K562 (cell line): ENCODE measurements around the gene MSS51. TPM values are rescaled to one million over a fixed set of nuclear protein-coding genes. Genes with fewer than 3 reads are reported as not detected.

Source experiments
- ATAC-seq: fragments of 200-7000 bp; cut with Tn5 transposase; 3 replicates; pipeline ENCODE4 v1.9.1; 2020; ENCODE audit warnings: moderate library complexity
- BruUV-seq: library from RNA; stranded (reverse); fragments of 400-500 nt; replicated peaks from 2 replicates; lab custom pipeline; 2021; lab: Mats Ljungman, UMichigan
- CTCF ChIA-PET: fragments of 300-600 bp; formaldehyde crosslinking; extraction: SDS; loops from one replicate; lab custom pipeline; 2021; ENCODE audit warnings: low intra/inter-chr PET ratio; lab: Yijun Ruan, JAX
- POLR2A ChIA-PET: fragments of 300-600, 350-650 bp; sonication (Branson Sonifier 250); formaldehyde crosslinking; extraction: SDS; loops from one replicate; lab custom pipeline; 2021; ENCODE audit warnings: antibody characterized with exemption, inconsistent platforms; lab: Yijun Ruan, JAX
- DNase-seq, 4 experiments: peaks; one replicate each; pipeline versions ENCODE4 v3.0.0 to v3.0.0-alpha.2; 2011 to 2018; ENCODE audit warnings: low spot score in 3 of 4, mixed read lengths in 3 of 4; ENCODE audit errors: extremely low read depth in 1 of 4
- FAIRE-seq: peaks from 2 replicates; lab custom pipeline; 2011; peaks lifted over from hg19 to GRCh38; lab: Jason Lieb, UNC
- H2AFZ ChIP-seq: 2 replicates; pipeline ENCODE4 v1.6.0; 2011; ENCODE audit warnings: low read depth, low read length, control low read depth, inconsistent platforms
- H3K27ac ChIP-seq: fragments of 200-600 bp; 3 replicates; pipeline ENCODE4 v1.8.0; 2011; ENCODE audit warnings: low read depth, mild to moderate bottlenecking, control low read depth, inconsistent platforms, low read length, moderate library complexity, mixed read lengths; ENCODE audit errors: extremely low read depth
- H3K27me3 ChIP-seq, 2 experiments: fragments of 300-600 bp in 1 of 2; 2 replicates in 1 of 2; 3 replicates in 1 of 2; pipeline versions ENCODE4 v1.6.0 to v1.8.0; 2011; ENCODE audit warnings: inconsistent platforms in 2 of 2, low read length in 2 of 2, mild to moderate bottlenecking in 1 of 2, mixed read lengths in 1 of 2, moderate library complexity in 1 of 2; ENCODE audit not compliant: control insufficient read depth in 2 of 2, insufficient read depth in 2 of 2
- H3K36me3 ChIP-seq: fragments of 300-600 bp; 3 replicates; pipeline ENCODE4 v1.8.0; 2011; ENCODE audit warnings: mild to moderate bottlenecking, low read length, inconsistent platforms; ENCODE audit not compliant: control insufficient read depth, insufficient read depth
- H3K4me1 ChIP-seq, 2 experiments: fragments of 200-600 bp in 1 of 2; replicated peaks in 1 of 2; 2 replicates in 1 of 2; 3 replicates in 1 of 2; pipeline versions ENCODE4 v1.5.1 to v1.8.0; 2011; ENCODE audit warnings: inconsistent platforms in 2 of 2, low read length in 2 of 2, mild to moderate bottlenecking in 1 of 2, mixed read lengths in 1 of 2, moderate library complexity in 1 of 2; ENCODE audit not compliant: control insufficient read depth in 2 of 2, insufficient read depth in 2 of 2
- H3K4me2 ChIP-seq: 2 replicates; pipeline ENCODE4 v1.6.1; 2011; ENCODE audit warnings: low read length, control low read depth, inconsistent platforms, mixed read lengths; ENCODE audit not compliant: insufficient read depth
- H3K4me3 ChIP-seq: fragments of 200-600 bp; sonication (generic), shearing (Covaris generic); 2 replicates; pipeline ENCODE4 v1.5.1; 2016; ENCODE audit warnings: control low read depth, inconsistent platforms
- H3K79me2 ChIP-seq: fragments of 200-600 bp; 3 replicates; pipeline ENCODE4 v1.8.0; 2011; ENCODE audit warnings: low read length, inconsistent platforms; ENCODE audit not compliant: control insufficient read depth, insufficient read depth
- H3K9ac ChIP-seq, 2 experiments: 2 replicates each; pipeline versions ENCODE4 v1.6.0 to v1.6.1; 2011; ENCODE audit warnings: low read depth in 2 of 2, low read length in 2 of 2, control low read depth in 1 of 2, inconsistent platforms in 1 of 2, mild to moderate bottlenecking in 1 of 2, mixed read lengths in 1 of 2; ENCODE audit not compliant: insufficient read depth in 1 of 2
- H3K9me1 ChIP-seq: one replicate; pipeline ENCODE4 v1.6.0; 2011; ENCODE audit warnings: inconsistent platforms, mild to moderate bottlenecking, low read length, moderate library complexity; ENCODE audit not compliant: control insufficient read depth, insufficient read depth
- H3K9me3 ChIP-seq: replicated peaks from 2 replicates; pipeline ENCODE4 v1.5.1; 2011; ENCODE audit warnings: low read depth, low read length, inconsistent platforms; ENCODE audit not compliant: control insufficient read depth, insufficient read depth
- H4K20me1 ChIP-seq: replicated peaks from 2 replicates; pipeline ENCODE4 v1.6.1; 2011; ENCODE audit warnings: low read length, inconsistent platforms, mixed read lengths; ENCODE audit not compliant: control insufficient read depth, insufficient read depth
- CCAR2 ChIP-seq: fragments of 200-400 bp; formaldehyde crosslinking; IDR thresholded peaks from 2 replicates; pipeline ENCODE4 v1.6.1; 2017; ENCODE audit warnings: mild to moderate bottlenecking, low read depth, low read length
- E2F3 ChIP-seq: fragments of 250-450 bp; sonication (Bioruptor Pico); IDR thresholded peaks from 2 replicates; pipeline ENCODE4 v1.4.0; 2020; ENCODE audit warnings: mild to moderate bottlenecking
- GABPA ChIP-seq: fragments of 200-800 bp; sonication (Bioruptor generic); conservative IDR thresholded peaks from 2 replicates; pipeline ENCODE4 v1.6.1; 2016; ENCODE audit warnings: low read depth, missing genetic modification characterization, missing compliant biosample characterization
- ILF3 ChIP-seq: fragments of 450-650 bp; IDR thresholded peaks from 2 replicates; pipeline ENCODE4 v1.6.1; 2018; ENCODE audit warnings: antibody characterized with exemption, mild to moderate bottlenecking, moderate library complexity, borderline replicate concordance
- NONO ChIP-seq, 2 experiments: fragments of 200-400 bp in 1 of 2; fragments of 450-650 bp in 1 of 2; formaldehyde crosslinking in 1 of 2; IDR thresholded peaks; 2 replicates each; pipeline ENCODE4 v1.6.1; 2017; ENCODE audit warnings: low read depth in 2 of 2, mild to moderate bottlenecking in 2 of 2, moderate library complexity in 2 of 2, low read length in 1 of 2
- RFX7 ChIP-seq: fragments of 250-450 bp; sonication (Bioruptor Pico); IDR thresholded peaks from 2 replicates; pipeline ENCODE4 v1.5.1; 2021; ENCODE audit warnings: mild to moderate bottlenecking
- TAL1 ChIP-seq: fragments of 450-650 bp; IDR thresholded peaks from 2 replicates; pipeline ENCODE4 v1.6.1; 2016; ENCODE audit warnings: mild to moderate bottlenecking
- ZFP91 ChIP-seq: sonication (generic); formaldehyde crosslinking; IDR thresholded peaks from 2 replicates; pipeline ENCODE4 v1.8.0; 2022; ENCODE audit warnings: mild to moderate bottlenecking, missing genetic modification reagents
- ZNF124 ChIP-seq: sonication (generic); formaldehyde crosslinking; IDR thresholded peaks from 2 replicates; pipeline ENCODE4 v1.8.1; 2022; ENCODE audit warnings: missing genetic modification reagents
- ZNF316 ChIP-seq: fragments of 450-650 bp; IDR thresholded peaks from 2 replicates; pipeline ENCODE4 v1.6.1; 2016
- ZNF41 ChIP-seq: fragments of 250-450 bp; sonication (Bioruptor Pico); conservative IDR thresholded peaks from 2 replicates; pipeline ENCODE4 v1.4.0; 2020; ENCODE audit warnings: mild to moderate bottlenecking
- ZNF79 ChIP-seq: fragments of 250-450 bp; sonication (Bioruptor Pico); IDR thresholded peaks from 2 replicates; pipeline ENCODE4 v1.4.0; 2020; ENCODE audit warnings: low read depth, mild to moderate bottlenecking, moderate library complexity
- ZSCAN29 ChIP-seq: fragments of 450-650 bp; IDR thresholded peaks from 2 replicates; pipeline ENCODE4 v1.6.1; 2017
- WGBS: fragments of 100-300 bp; shearing (Covaris generic); methylation state at CpG from one replicate; pipeline ENCODE4 v1.1.6; 2016; ENCODE audit warnings: low coverage, mixed read lengths; ENCODE audit not compliant: insufficient coverage; ENCODE audit errors: missing lambda C conversion rate; 5-methylcytosine and 5-hydroxymethylcytosine counted together
- in situ Hi-C: fragments of 300-500 bp; cut with MboI; formaldehyde crosslinking; loops from 4 replicates; pipeline ENCODE4 v1.15.0; 2018; ENCODE audit warnings: inconsistent platforms, mixed read lengths
- intact Hi-C: fragments of 100-400 bp; cut with micrococcal nuclease; formaldehyde crosslinking; loops from 2 replicates; pipeline ENCODE4 v1.14.2; 2022
- polyA plus RNA-seq, 8 experiments: library from polyadenylated mRNA; depleted of rRNA in 4 of 8; stranded (reverse) in 5 of 8; unstranded in 3 of 8; fragments of >200 nt; fragmentation: Nextera tagmentation in 2 of 8; fragmentation: Illumina TruSeq in 1 of 8; extraction: Ambion mirVana in 2 of 8; extraction: Trizol in 1 of 8; gene quantifications; 2 replicates each; pipeline versions ENCODE4 v1.2.1 to v1.2.3, GENCODE V29; 2011 to 2014; ENCODE audit warnings: inconsistent platforms in 1 of 8, missing spikeins in 1 of 8
- total RNA-seq, 7 experiments: library from RNA; depleted of rRNA in 6 of 7; stranded (reverse); fragments of >200 nt in 6 of 7; fragmentation: Illumina TruSeq in 2 of 7; extraction: Trizol in 2 of 7; gene quantifications; 2 replicates each; pipeline versions ENCODE4 v1.2.1 to v1.2.3, GENCODE V29; 2011 to 2021; ENCODE audit warnings: low replicate concordance in 1 of 7

The MSS51 gene
- total and polyA plus RNA-seq, 9 of the 15 experiments (the other 6 are each of a cell fraction or from before 2014, with no cell fraction given): 0.28 to 1.8 (median 1.2) TPM

DNA sequence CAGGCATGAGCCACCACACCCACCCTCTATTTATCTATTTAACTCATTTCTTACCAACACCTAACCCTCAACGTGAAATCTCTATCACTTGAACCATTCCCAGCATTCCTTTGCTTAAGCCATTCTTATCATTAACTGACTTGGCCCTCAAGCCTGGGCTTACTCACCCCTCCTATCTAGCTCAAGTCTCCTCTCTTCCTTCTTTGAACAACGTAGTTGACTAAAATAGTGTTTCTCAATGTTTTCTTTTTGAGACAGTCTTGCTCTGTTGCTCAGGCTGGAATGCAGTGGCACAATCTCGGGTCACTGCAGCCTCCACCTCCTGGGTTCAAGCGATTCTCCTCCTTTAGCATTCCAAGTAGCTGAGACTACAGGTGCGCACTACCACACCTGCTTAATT lies 26.5 kb downstream of the MSS51 start (continued):
- TF ChIP-seq GABPA (tag): no peak

DNA sequence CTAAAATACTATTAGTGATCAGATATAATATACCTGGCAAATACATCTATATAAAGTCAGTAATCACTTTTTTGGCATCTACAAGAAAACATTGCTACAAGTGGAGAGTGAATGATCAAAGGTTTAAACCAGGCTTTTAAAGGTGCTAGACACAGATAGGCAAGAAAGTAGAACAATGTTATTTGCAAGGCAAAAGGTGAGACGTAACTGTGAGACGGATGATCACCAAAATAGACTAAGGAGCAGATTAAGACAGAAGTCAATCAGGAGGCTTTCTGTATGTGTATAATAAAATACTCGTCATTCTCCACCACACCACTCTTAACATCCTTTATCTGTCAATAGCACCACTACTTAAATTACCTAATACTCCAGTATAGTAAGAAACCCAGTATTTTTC lies 27.8 kb downstream of the MSS51 start:
- intact Hi-C loops (loop anchor here (10.0 kb wide), 1 partner anchor 239 kb away; the partner anchor contains the start of gene MYOZ1), in situ Hi-C loops (no loop called here)
- WGBS: 39% methylated on average over 3 of the region's 3 CpGs
- ChIA-PET POLR2A (interaction anchor here (1.0 kb wide), 1 partner anchor 295 kb away, joined by 3 read pairs; the partner anchor contains the start of gene NUDT13), CTCF (no interaction called here)
- Histone ChIP-seq H3K27ac (no peak overlapping the region), H3K36me3 (peaks cover 17% of the 10 kb centered on the region; the same call in 2 of the 3 replicates), H3K9me3 (no peaks in the 10 kb centered on the region), H2AFZ (no peak overlapping the region), H4K20me1 (peaks cover 18% of the 10 kb centered on the region), H3K9ac (no peak overlapping the region), H3K27me3 (no peaks in the 10 kb centered on the region), H3K4me1 (peaks cover 17 to 20% of the 10 kb centered on the region in 2 experiments), H3K4me3 (no peak overlapping the region), H3K9me1 (no peaks in the 10 kb centered on the region), H3K79me2 (peaks cover 96% of the 10 kb centered on the region), H3K4me2 (no peak overlapping the region)
- FAIRE-seq (no peak), ATAC-seq (peak; percentile 19), DNase-seq (no peak)
- BruUV-seq: no TSS peak
- TF ChIP-seq ZNF79 (CRISPR knock-in tag): no peak
- 0 out of 2 replicates have a peak, but pooled peaks have one; percentile 8 for TF ChIP-seq TAL1

GRCh38 chr10:73404690-73405089 lies 28.7 kb downstream of the MSS51 start:
- in situ Hi-C loops: no loop called here
- H3K9me3 ChIP-seq: no peaks in the 10 kb centered on the region
- H3K27ac ChIP-seq: no peak overlapping the region
- peaks cover 15% of the 10 kb centered on the region for H4K20me1 ChIP-seq
- ChIA-PET CTCF (no interaction called here), POLR2A (no interaction called here)
- H3K4me2 ChIP-seq: no peak overlapping the region
- no peak overlapping the region for H2AFZ ChIP-seq
- FAIRE-seq (no peak), DNase-seq (no peak), ATAC-seq (no peak)
- H3K9me1 ChIP-seq: no peaks in the 10 kb centered on the region
- no peaks in the 10 kb centered on the region for H3K27me3 ChIP-seq
- H3K4me3 ChIP-seq: no peak overlapping the region
- H3K4me1 ChIP-seq: peaks cover 17 to 20% of the 10 kb centered on the region in 2 experiments
- peaks cover 94% of the 10 kb centered on the region for H3K79me2 ChIP-seq
- BruUV-seq: no TSS peak
- peaks cover 23% of the 10 kb centered on the region; the same call in 2 of the 3 replicates for H3K36me3 ChIP-seq
- intact Hi-C loops: loop anchor here (10.0 kb wide), 1 partner anchor 240 kb away; the partner anchor contains the start of gene MYOZ1
- H3K9ac ChIP-seq: no peak overlapping the region; a peak in 1 of 4 replicates
- 79% methylated on average over 9 of the region's 9 CpGs for WGBS
- no peak for TF ChIP-seq RFX7 (CRISPR knock-in tag)
- no peak for TF ChIP-seq ILF3
- TF ChIP-seq ZFP91 (CRISPR knock-in tag): no peak
- TF ChIP-seq E2F3 (CRISPR knock-in tag): no peak
- no peak for TF ChIP-seq ZNF124
- TF ChIP-seq ZNF41 (CRISPR knock-in tag): no peak
- TF ChIP-seq NONO (IDR thresholded peaks at IDR 0.05; ENCODE audit: low read depth in 2 of 2, low read length in 1 of 2): no peak
- no peak for TF ChIP-seq ZNF316
- no peak for TF ChIP-seq ZSCAN29
- TF ChIP-seq CCAR2: no peak
